GDM1 (cell line): ENCODE data around the gene EDAR.

ENCODE experiments used
- DNase-seq: peaks from one replicate; lab custom pipeline; 2025; lab: John Stamatoyannopoulos, UW

EDAR gene

DNA sequence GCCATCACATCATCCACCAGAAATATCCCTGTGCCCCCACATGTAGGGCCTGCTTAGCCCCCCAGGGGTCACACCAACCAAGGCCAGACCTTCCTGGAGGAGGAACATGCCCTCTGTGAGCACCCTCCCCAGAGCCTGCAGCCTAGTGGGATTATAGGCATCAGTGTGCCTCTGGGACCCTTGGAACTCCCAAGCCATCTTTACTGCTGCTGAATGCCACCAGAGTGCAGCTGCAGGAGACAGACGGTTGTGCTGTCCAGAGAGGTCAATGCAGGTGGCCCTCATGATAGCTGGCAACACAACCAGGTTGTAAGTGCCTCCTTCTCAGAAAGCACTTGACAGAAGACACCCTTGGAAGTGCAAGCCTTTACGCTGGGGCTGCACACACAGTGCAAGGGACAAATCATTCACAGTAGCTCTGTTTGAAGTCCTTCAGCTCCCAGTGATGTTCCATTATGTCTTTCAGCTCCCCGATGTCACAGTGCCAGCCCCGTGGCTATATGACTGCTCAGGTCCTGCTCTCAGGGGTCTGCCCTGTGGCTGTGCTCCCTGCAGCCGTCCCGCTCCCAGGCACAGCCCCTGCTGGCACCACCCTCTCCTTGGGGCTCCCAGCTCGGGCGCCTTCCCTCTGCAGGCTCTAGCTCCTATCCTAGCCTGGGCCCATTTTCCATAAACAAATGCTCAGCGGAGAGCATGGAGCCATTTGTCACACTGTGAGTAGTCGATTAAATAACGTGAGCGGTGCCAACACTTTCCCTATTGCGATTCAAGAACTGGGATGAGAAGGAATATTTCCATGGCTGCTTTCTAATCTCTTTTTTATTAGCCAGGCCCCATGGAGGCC lies 65.1 kb downstream of the EDAR start:
- no peak for DNase-seq

GRCh38 chr2:108923019-108923700 lies 65.9 kb downstream of the EDAR start:
- no peak for DNase-seq

DNA sequence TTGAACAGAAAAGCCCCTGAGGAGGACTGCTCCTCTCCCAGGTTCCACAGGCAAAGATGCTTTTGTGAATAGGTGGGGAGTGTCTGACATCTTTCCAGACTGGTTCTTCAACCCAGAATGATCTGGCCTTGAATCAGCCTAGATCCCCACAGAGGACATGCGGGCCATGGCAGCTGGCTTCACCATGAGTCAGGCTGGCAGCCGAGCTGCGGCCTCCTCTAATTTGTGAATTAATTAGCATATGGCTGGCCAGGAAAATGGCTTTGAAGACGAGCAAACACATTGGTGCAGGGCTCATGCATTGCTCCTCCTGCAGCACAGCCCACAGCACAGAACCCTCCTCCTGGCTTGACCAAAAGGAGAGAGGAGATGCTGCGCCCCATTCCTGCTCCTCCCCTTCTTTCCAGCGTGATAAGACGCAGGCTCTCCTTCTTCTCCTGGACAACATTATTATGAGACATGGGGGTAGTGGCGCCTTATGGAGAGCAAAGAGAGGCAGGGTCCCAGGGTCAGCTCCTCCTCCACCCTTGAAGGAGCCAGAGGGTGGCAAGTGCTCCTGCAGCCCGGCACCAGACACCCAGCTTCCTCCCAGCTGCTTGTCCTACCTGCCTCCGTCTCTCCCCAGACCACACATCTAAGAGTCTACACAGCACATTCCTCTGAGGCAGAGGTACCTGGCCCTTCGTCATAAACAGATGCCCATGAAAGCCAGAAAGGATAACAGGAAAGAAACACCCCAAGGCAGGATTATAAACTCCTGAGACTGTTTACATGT lies 66.7 kb downstream of the EDAR start:
- DNase-seq: no peak

DNA sequence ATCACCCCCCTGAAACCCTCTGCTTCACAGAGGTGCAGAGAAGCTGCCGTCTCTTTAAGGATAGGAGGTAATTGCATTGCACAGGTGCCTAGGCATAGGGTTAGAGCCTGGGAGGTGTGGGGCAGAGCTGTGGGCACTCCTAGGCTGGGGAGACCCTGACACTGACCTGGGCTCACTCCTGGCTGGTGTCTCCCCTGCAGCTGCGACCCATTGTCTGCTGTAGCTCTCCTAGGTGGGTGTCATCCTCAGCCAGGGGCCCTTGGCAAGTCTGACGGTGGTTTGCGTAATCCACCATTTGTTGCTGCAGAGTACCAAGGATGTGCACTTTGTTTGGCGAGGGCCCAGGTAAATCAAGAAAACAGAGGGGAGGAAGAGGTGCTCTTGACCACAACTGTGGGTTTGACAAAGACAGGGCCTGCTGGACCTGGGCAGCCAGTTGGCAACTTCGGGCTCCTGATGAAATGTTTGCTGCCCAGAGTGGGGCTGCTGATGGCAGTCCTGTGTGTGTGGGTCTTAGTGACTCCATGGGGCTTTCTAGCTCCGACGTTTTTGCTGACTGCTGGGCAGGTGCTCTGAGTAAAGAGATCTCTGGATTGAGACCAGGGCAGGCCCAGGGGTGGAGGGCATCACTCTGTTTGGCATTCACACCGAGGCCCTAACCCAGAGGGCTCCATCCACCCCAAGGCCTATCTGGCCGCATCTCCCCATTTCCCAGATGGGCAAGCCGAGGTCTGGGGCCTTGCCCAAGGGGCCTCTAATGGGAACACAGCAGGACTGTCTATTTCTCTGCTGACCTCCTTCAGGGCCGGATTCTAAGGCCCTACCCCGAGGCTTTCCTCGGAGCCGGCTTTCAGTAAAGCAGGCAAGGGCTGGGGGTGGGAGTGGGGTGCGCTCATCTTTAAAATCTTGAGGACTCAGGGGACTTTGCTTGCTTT lies 67.7 kb downstream of the EDAR start:
- no peak for DNase-seq

DNA sequence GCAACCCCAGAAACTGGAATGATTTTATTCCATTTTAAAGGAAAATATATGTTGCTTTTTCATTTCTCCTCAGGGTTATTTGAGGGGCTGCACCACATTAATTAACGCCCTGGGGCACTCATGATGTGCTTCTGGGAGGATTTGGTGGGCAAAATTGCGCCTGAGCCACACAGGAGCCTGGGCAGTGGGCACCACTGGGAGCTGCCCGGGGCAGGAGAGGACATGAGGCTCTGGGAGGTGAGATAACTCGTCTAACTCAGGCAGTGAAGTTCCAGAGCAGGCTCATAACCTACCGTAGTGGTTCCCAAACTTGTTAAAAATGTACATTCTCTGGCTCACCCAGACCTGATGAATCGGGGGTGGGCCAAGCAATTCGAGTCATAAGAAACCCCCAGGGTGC lies 68.3 kb downstream of the EDAR start:
- DNase-seq: no peak

DNA sequence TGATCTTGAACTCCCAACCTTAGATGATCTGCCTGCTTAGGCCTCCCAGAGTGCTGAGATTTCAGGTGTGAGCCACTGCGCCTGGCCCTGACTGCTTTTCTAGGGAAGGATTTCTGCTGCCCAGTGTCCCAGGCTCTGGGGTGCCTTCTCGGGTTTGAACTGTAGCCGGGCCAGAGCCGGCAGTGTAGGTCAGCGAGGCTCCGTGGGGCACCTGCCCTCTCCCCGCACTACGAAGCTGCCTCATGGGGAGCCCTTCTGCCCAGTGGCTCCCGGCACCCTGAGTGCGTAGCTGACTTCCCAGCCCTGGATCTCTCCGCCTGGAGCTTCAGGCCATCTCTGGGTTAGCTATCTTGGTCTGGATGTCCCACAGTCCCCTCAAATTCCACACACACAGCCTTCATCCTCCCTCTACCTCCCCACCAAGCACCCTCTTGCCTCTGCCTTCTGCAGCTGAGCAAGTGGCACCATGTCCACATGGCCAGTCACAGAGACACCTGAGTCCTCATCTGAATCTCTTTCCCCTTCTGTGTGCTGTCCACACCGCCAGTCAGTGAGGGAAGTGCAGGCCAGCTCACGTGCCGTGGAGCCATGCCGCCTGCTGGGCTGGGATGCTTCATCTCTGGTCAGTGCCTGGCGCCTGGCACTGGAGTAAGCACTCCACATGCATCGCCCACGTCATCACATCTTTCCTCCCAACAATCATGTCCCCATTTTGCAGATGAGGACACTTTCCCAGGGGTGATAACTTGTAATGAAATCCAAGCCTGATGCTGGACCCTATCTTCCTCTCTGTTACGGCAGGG lies 69.2 kb downstream of the EDAR start:
- DNase-seq: no peak

DNA sequence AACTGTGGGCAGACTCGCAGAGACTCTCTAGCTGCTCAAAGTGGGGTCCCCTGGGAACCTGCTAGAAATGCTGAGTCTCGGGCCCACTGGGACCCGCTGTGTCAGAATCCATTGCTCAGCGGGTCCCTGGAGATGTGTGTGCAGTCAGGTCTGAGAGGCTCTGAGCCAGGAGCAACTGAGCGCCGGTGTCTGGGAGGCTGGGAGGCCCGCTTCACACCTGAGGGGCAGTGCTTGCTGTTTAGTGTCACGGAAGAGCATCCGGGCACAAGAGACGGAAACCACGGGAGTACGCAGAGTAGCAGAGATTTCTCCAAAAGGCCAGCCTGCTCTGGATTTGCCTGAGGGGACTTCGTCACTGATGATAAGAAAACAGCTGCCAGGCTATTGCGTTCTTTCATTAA lies 70.1 kb downstream of the EDAR start:
- no peak for DNase-seq

GRCh38 chr2:108918156-108918874 lies 70.7 kb downstream of the EDAR start:
- no peak for DNase-seq

- DNase-seq: no peak
These were observed 71.5 kb downstream of the EDAR start for GRCh38 chr2:108917526-108917925.

DNA sequence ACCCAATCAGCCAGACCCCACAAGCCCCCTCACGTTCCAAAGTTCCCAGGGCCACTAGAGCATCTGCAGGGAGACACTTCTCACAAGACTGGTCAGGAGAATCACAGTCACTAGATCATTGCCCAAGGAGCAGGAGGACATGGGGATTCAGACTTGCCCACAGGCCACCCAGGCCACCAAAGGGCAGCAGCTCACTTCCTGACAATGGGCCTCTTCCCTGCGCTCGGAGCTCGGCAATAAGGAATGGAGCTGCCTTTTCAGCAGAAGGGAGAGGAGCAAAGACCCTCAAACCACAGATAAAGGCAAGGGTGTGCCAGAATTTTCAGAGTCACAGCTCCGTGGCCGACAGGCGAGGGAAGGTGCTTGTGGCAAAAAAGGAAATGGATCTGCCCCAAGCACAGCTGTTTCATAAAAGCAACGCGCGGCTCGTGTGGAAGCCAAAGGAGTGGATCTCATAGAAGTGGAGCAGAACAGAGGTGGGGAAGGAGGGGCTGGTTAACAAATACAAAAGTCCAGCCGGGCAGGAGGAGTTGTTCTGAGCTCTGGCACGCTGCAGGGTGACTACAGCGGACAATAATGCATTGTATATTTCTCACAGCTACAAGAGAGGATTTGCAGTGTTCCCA lies 72.1 kb downstream of the EDAR start:
- no peak for DNase-seq

DNA sequence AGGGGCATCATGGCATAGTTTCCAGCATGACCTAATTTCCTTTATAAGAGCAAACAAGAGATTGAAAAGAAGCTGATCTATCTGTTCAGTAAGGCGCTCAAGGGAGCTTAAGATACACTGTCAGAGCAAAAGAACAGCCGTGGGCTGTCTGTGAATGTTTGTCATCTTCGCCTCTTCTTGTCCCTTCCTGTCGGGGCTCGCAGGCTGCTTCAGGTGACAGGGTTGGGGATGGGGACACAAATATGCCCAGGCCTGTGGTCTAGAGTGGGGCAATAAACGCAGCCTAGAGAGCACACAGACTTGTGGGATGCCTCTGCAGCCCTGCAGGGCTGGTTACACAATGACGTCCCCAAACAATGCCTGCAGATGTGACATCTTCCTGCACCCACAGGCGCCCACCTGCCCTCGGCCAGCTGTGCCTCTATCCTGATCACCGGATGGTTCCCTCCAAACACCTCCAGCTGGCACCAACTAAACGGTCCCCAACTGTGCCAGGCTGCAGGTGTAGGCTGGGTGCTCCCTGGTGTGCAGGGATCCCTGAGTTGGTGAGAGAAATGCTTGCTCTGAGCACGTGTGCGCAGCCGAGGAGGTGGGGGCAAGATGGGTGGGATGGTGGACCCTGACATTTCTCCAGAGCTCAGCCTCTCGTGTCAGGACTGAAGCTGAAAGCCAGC lies 72.8 kb downstream of the EDAR start:
- DNase-seq: no peak

DNA sequence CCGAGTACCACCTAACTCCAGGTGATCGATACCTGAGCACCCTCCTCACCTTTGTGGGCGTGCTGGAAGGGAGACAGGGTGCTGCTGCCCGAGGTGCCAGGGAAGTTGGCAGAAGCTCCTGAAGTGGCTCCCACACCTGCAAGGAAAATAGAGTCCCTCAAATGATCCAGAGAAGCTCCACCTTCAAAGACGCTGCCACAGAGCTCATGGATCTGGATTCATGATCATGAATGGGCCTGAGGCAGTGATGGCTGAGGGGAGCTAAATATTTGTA lies 76.5 kb downstream of the EDAR start:
- no peak for DNase-seq

GRCh38 chr2:108911807-108912628 lies 77.0 kb downstream of the EDAR start:
- DNase-seq: no peak

GRCh38 chr2:108911401-108911800 lies 77.6 kb downstream of the EDAR start:
- no peak for DNase-seq

DNA sequence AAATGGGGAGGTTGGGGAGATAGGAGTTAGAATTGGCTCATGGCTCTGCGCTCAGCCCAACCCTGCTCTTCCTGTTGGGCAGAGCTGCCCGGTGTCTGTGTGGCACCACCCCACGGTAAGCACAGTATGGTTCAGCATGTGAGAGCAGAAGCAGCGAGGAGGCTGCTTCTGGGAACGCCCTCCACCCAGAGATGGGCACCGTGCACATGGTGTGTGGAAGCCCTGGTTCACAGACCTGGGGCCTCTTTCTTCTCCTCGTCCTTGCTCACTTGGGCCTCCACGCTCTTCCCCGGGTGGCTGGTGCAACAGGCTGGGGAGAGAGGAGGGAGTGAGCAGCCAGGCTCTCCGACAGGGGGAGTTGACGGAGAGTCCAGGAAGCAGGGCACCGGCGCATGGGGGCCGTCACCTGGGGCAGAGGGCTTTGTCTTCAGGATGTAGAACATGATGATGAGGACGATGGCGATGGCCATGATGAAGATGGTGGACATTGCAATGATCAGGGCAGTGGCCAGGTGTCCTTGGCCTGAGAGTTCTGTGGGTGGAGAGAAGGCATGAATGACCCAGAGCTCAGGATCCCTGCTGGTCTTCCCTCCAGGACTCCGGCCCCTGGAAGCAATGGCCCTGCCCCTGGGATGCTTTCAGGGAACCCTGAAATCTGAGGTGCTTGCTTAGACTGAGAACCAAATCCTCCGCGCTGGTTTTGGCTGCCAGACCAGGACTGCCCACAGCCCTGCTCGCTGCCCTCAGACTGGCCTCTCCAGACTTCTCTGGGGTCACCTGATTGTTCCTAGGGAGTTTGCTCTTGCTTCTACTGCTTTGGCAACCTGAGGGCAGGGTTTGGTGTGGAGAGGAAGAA lies 78.3 kb downstream of the EDAR start:
- no peak for DNase-seq

DNA sequence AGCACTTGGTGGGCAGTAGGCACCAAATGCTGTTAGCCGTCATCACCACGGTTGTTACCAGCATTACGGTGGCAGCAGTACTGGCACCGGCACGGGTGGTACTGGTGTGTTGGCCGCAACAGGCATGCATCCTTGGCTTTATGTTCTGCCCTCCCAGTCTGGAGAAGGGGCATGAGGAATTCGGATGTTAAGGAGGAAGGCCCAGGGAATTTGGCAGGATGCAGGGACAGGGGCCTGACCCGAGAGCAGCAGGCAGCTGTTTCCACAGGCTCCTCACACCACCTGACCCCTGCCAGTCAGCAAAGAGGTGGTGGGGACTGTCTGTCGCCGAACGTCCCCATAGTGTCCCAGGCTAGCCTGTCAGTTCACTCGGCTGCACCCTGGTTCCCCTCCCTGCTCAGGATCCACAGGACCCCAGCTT lies 79.0 kb downstream of the EDAR start:
- no peak for DNase-seq

DNA sequence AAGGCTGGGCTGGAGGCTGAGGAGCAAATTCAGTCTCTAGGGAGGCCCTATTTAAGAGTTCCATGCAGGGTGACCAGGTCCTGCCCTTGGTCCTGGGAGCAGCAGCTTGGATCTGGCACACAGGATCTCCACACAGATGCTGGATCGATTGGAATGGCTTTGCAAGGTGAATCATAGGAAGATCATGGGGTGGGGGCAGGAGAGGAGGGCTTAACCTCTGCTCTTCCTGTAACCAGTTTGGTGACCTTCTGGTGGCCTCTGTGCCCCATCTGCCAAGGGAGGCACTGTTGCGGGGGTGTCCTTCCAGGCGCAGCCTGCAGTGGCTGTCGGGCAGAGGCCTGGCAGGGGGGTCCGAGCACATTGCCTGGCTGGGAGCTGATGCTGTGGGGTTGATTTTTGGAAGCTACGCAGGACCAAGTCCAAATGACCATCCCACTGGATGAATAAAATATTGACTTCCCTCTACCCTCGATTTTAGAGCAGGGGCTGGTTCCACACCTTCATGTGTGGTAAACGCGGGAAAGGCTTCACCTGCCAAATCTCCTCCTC lies 79.7 kb downstream of the EDAR start:
- DNase-seq: no peak
